DND-41 (cell line): ENCODE data around the gene PHRF1.

Experiments
- ATAC-seq: fragments of 200-7000 bp; cut with Tn5 transposase; 3 replicates; pipeline ENCODE4 v1.9.1; 2021; ENCODE audit warnings: low read depth; ENCODE audit not compliant: insufficient read depth
- DNase-seq: peaks from one replicate; pipeline ENCODE4 v3.0.0-alpha.2; 2020
- H2AFZ ChIP-seq: 2 replicates; pipeline ENCODE4 v1.6.0; 2012; ENCODE audit warnings: low read depth, low read length
- H3K27ac ChIP-seq: 2 replicates; pipeline ENCODE4 v1.5.1; 2012; ENCODE audit warnings: low read length, inconsistent platforms
- H3K27me3 ChIP-seq: fragments of 200-600 bp; sonication (generic); 2 replicates; pipeline ENCODE4 v1.6.0; 2012; ENCODE audit warnings: low read length, mild to moderate bottlenecking, inconsistent platforms; ENCODE audit not compliant: insufficient read depth, poor library complexity
- H3K36me3 ChIP-seq: 2 replicates; pipeline ENCODE4 v1.5.1; 2012; ENCODE audit warnings: low read length, inconsistent platforms; ENCODE audit not compliant: insufficient read depth
- H3K4me1 ChIP-seq: 2 replicates; pipeline ENCODE4 v1.5.1; 2012; ENCODE audit warnings: mild to moderate bottlenecking, low read length; ENCODE audit not compliant: insufficient read depth
- H3K4me2 ChIP-seq: 2 replicates; pipeline ENCODE4 v1.6.0; 2012; ENCODE audit warnings: mild to moderate bottlenecking, moderate library complexity, low read length, inconsistent platforms; ENCODE audit not compliant: insufficient read depth
- H3K4me3 ChIP-seq, 2 experiments: fragments of 200-600 bp in 1 of 2; shearing (Covaris generic) in 1 of 2; 2 replicates each; pipeline ENCODE4 v1.5.1; 2012 to 2016; ENCODE audit warnings: inconsistent platforms in 2 of 2, low read length in 2 of 2, mild to moderate bottlenecking in 2 of 2, low read depth in 1 of 2, moderate library complexity in 1 of 2
- H3K79me2 ChIP-seq: 2 replicates; pipeline ENCODE4 v1.6.0; 2012; ENCODE audit warnings: low read length, inconsistent platforms; ENCODE audit not compliant: insufficient read depth
- H3K9ac ChIP-seq: 2 replicates; pipeline ENCODE4 v1.6.0; 2012; ENCODE audit warnings: low read depth, mild to moderate bottlenecking, inconsistent platforms, low read length, moderate library complexity
- H3K9me3 ChIP-seq: 2 replicates; pipeline ENCODE4 v1.5.1; 2012; ENCODE audit warnings: low read length, moderate library complexity, mild to moderate bottlenecking, inconsistent platforms; ENCODE audit not compliant: insufficient read depth, severe bottlenecking
- H4K20me1 ChIP-seq: 2 replicates; pipeline ENCODE4 v1.6.0; 2012; ENCODE audit warnings: low read length; ENCODE audit not compliant: insufficient read depth
- EZH2 ChIP-seq: IDR thresholded peaks from 3 replicates; pipeline ENCODE4 v1.6.1; 2012; ENCODE audit warnings: borderline replicate concordance, low read depth, mild to moderate bottlenecking, moderate library complexity, low read length, inconsistent platforms; ENCODE audit not compliant: severe bottlenecking
- TF ChIP-seq, protein P1 (sequence below): IDR thresholded peaks from 2 replicates; pipeline ENCODE4 v1.5.1; 2012; ENCODE audit warnings: borderline replicate concordance, low read length, moderate library complexity, mild to moderate bottlenecking; ENCODE audit not compliant: poor library complexity, severe bottlenecking; ENCODE audit errors: extremely low read depth

Gene PHRF1

DNA sequence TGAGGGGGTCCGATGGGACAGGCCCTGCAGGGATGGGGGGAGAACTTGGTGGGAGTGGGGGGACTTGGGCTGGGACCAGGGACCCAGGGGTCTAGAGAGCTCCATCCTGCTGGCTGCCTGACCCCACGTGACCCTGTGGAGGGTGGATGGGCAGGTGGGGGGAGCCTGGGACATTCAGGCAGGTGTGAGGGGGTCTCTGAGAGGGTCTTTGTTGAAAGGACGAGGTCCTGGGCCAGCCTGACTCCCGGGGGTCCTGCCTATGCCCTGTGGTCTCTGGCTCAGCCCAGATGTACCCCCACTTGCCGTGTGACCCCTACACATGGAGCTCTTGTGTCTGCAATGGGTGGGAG, 31.5 kb upstream of the PHRF1 start:
- no peaks in the 10 kb centered on the region for H3K79me2 ChIP-seq
- no peak for TF ChIP-seq EZH2
- TF ChIP-seq, protein P1, sequence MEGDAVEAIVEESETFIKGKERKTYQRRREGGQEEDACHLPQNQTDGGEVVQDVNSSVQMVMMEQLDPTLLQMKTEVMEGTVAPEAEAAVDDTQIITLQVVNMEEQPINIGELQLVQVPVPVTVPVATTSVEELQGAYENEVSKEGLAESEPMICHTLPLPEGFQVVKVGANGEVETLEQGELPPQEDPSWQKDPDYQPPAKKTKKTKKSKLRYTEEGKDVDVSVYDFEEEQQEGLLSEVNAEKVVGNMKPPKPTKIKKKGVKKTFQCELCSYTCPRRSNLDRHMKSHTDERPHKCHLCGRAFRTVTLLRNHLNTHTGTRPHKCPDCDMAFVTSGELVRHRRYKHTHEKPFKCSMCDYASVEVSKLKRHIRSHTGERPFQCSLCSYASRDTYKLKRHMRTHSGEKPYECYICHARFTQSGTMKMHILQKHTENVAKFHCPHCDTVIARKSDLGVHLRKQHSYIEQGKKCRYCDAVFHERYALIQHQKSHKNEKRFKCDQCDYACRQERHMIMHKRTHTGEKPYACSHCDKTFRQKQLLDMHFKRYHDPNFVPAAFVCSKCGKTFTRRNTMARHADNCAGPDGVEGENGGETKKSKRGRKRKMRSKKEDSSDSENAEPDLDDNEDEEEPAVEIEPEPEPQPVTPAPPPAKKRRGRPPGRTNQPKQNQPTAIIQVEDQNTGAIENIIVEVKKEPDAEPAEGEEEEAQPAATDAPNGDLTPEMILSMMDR = no peak
- no peaks in the 10 kb centered on the region for H4K20me1 ChIP-seq
- H3K4me3 ChIP-seq = no peak overlapping the region
- no peak overlapping the region for H3K9ac ChIP-seq
- no peak overlapping the region for H2AFZ ChIP-seq
- ATAC-seq (no peak), DNase-seq (no peak)
- H3K4me2 ChIP-seq = no peak overlapping the region
- no peaks in the 10 kb centered on the region for H3K4me1 ChIP-seq
- no peak overlapping the region for H3K27ac ChIP-seq
- no peaks in the 10 kb centered on the region for H3K27me3 ChIP-seq
- H3K36me3 ChIP-seq = no peaks in the 10 kb centered on the region
- no peaks in the 10 kb centered on the region for H3K9me3 ChIP-seq

DNA sequence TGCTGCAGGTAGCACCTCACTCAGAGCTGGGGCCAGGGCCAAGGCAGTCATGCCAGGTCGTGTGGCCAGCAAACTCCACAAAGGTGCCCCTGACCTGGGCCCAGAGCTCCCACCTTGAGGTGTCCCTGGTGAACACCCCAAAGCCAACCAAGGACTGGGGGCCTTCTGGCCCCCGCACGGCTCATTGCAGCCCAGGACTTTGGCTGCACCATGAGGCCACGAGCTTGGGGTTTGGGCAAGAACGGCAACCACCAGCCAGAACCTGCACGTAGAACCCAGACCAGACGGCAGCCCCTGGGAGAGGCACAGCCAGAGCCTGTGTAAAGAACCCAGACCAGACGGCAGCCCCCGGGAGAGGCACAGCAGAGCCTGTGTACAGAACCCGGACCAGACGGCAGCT, 31.1 kb upstream of the PHRF1 start:
- no peak overlapping the region for H3K9ac ChIP-seq
- no peaks in the 10 kb centered on the region for H3K4me1 ChIP-seq
- no peak overlapping the region for H3K4me3 ChIP-seq
- H3K4me2 ChIP-seq = no peak overlapping the region
- no peaks in the 10 kb centered on the region for H4K20me1 ChIP-seq
- H3K9me3 ChIP-seq = no peaks in the 10 kb centered on the region
- no peaks in the 10 kb centered on the region for H3K27me3 ChIP-seq
- no peaks in the 10 kb centered on the region for H3K79me2 ChIP-seq
- no peak overlapping the region for H2AFZ ChIP-seq
- no peaks in the 10 kb centered on the region for H3K36me3 ChIP-seq
- TF ChIP-seq EZH2 = no peak
- TF ChIP-seq, protein P1 = no peak
- DNase-seq = no peak
- no peak for ATAC-seq
- H3K27ac ChIP-seq = no peak overlapping the region

- no peak overlapping the region for H2AFZ ChIP-seq
- no peaks in the 10 kb centered on the region for H4K20me1 ChIP-seq
- no peaks in the 10 kb centered on the region for H3K79me2 ChIP-seq
- no peaks in the 10 kb centered on the region for H3K4me1 ChIP-seq
- H3K9ac ChIP-seq = no peak overlapping the region
- TF ChIP-seq, protein P1 = no peak
- ATAC-seq (no peak), DNase-seq (no peak)
- no peak overlapping the region for H3K4me3 ChIP-seq
- no peaks in the 10 kb centered on the region for H3K36me3 ChIP-seq
- H3K27me3 ChIP-seq = no peaks in the 10 kb centered on the region
- H3K9me3 ChIP-seq = no peaks in the 10 kb centered on the region
- H3K4me2 ChIP-seq = no peak overlapping the region
- H3K27ac ChIP-seq = no peak overlapping the region
Observed at GRCh38 chr11:548700-549603, 27.3 kb upstream of the PHRF1 start.
